SK-N-SH (cell line): ENCODE data around the gene MYCBPAP. TPM values are rescaled to one million over a fixed set of nuclear protein-coding genes. Genes with fewer than 3 reads are reported as not detected.

Experiments
- CTCF ChIA-PET: fragments of 300-600, 350-600 bp; formaldehyde crosslinking; extraction: SDS; loops from one replicate; lab custom pipeline; 2021; lab: Yijun Ruan, JAX
- POLR2A ChIA-PET: fragments of 350-600 bp; sonication (Branson Sonifier 250); formaldehyde crosslinking; extraction: SDS; loops from one replicate; lab custom pipeline; 2020; ENCODE audit warnings: antibody characterized with exemption, inconsistent platforms; lab: Yijun Ruan, JAX
- DNase-seq: peaks from one replicate; pipeline ENCODE4 v3.0.0; 2012
- H2AFZ ChIP-seq: fragments of 200-600 bp; sonication (generic); 2 replicates; pipeline ENCODE4 v1.8.1; 2016; ENCODE audit warnings: antibody characterized with exemption, mild to moderate bottlenecking, low read depth
- H3F3A ChIP-seq: fragments of 200-600 bp; sonication (generic); replicated peaks from 2 replicates; pipeline ENCODE3; 2016; ENCODE audit warnings: antibody characterized with exemption, mild to moderate bottlenecking; ENCODE audit not compliant: insufficient read depth
- H3K27ac ChIP-seq, 2 experiments: fragments of 200-500 bp in 1 of 2; fragments of 200-600 bp in 1 of 2; sonication (Bioruptor generic) in 1 of 2; sonication (generic), shearing (Covaris generic) in 1 of 2; 2 replicates each; pipeline versions ENCODE4 v1.5.1 to v1.6.1; 2014 to 2016; ENCODE audit warnings: low read depth in 2 of 2, inconsistent platforms in 1 of 2, low read length in 1 of 2, mild to moderate bottlenecking in 1 of 2, mixed read lengths in 1 of 2
- H3K27me3 ChIP-seq: fragments of 200-600 bp; sonication (generic), shearing (Covaris generic); 2 replicates; pipeline ENCODE4 v1.6.1; 2016; ENCODE audit warnings: mixed run types; ENCODE audit not compliant: insufficient read depth
- H3K36me3 ChIP-seq, 2 experiments: fragments of 200-500 bp in 1 of 2; fragments of 200-600 bp in 1 of 2; sonication (Bioruptor generic) in 1 of 2; sonication (generic) in 1 of 2; replicated peaks in 1 of 2; 2 replicates each; pipeline versions ENCODE3 to v1.5.1; 2014 to 2016; ENCODE audit warnings: low read length in 1 of 2, mild to moderate bottlenecking in 1 of 2; ENCODE audit not compliant: insufficient read depth in 2 of 2, control insufficient read depth in 1 of 2
- H3K4me1 ChIP-seq, 2 experiments: fragments of 200-500 bp in 1 of 2; fragments of 200-600 bp in 1 of 2; sonication (Bioruptor generic) in 1 of 2; sonication (generic), shearing (Covaris generic) in 1 of 2; 2 replicates each; pipeline versions ENCODE4 v1.5.1 to v1.6.1; 2014 to 2016; ENCODE audit warnings: low read depth in 1 of 2, low read length in 1 of 2, mixed run types in 1 of 2; ENCODE audit not compliant: insufficient read depth in 2 of 2, control insufficient read depth in 1 of 2
- H3K4me2 ChIP-seq: fragments of 200-600 bp; sonication (generic), shearing (Covaris generic); 2 replicates; pipeline ENCODE4 v1.6.1; 2017; ENCODE audit warnings: mixed run types
- H3K4me3 ChIP-seq, 2 experiments: fragments of 200-500 bp in 1 of 2; fragments of 200-600 bp in 1 of 2; sonication (Bioruptor generic) in 1 of 2; sonication (generic), shearing (Covaris generic) in 1 of 2; 2 replicates each; pipeline versions ENCODE4 v1.5.1 to v1.8.1; 2014 to 2016; ENCODE audit warnings: low read depth in 2 of 2, inconsistent platforms in 1 of 2, low read length in 1 of 2, mild to moderate bottlenecking in 1 of 2, mixed read lengths in 1 of 2, moderate library complexity in 1 of 2
- H3K79me2 ChIP-seq: fragments of 200-600 bp; sonication (generic); 2 replicates; pipeline ENCODE4 v1.8.1; 2017; ENCODE audit warnings: mild to moderate bottlenecking; ENCODE audit not compliant: insufficient read depth
- H3K9ac ChIP-seq: fragments of 200-600 bp; sonication (generic); 2 replicates; pipeline ENCODE4 v1.6.1; 2017; ENCODE audit warnings: mixed run types
- H3K9me2 ChIP-seq: fragments of 200-600 bp; sonication (generic); 2 replicates; pipeline ENCODE4 v1.6.1; 2017; ENCODE audit warnings: mixed run types
- H3K9me3 ChIP-seq: fragments of 200-600 bp; sonication (generic); 2 replicates; pipeline ENCODE4 v1.6.1; 2017; ENCODE audit warnings: mixed run types, mild to moderate bottlenecking, moderate library complexity
- H4K20me1 ChIP-seq: fragments of 200-600 bp; sonication (generic); 2 replicates; pipeline ENCODE4 v1.6.1; 2017; ENCODE audit warnings: mild to moderate bottlenecking, mixed run types; ENCODE audit not compliant: insufficient read depth
- CHD2 ChIP-seq: fragments of 150-350 bp; IDR thresholded peaks from 2 replicates; pipeline ENCODE4 v1.6.1; 2018; ENCODE audit warnings: low read length; ENCODE audit not compliant: partially characterized antibody
- CTCF ChIP-seq: fragments of 200-600 bp; sonication (generic); IDR thresholded peaks from 2 replicates; pipeline ENCODE4 v1.6.1; 2017; ENCODE audit warnings: antibody characterized with exemption, mild to moderate bottlenecking, moderate library complexity
- EP300 ChIP-seq, 2 experiments: IDR thresholded peaks; 2 replicates each; pipeline versions ENCODE4 v1.4.0 to v1.6.1; 2012; ENCODE audit warnings: borderline replicate concordance in 1 of 2, low read depth in 1 of 2, low read length in 1 of 2
- FOSL2 ChIP-seq: IDR thresholded peaks from 2 replicates; pipeline ENCODE4 v1.4.0; 2012; ENCODE audit warnings: low read depth, mild to moderate bottlenecking, moderate library complexity, borderline replicate concordance
- GABPA ChIP-seq: IDR thresholded peaks from 2 replicates; pipeline ENCODE4 v1.4.0; 2012; ENCODE audit warnings: low read depth, mild to moderate bottlenecking
- MAX ChIP-seq: IDR thresholded peaks from 2 replicates; pipeline ENCODE4 v1.4.0; 2012; ENCODE audit warnings: low read depth
- MXI1 ChIP-seq: IDR thresholded peaks from 2 replicates; pipeline ENCODE4 v1.6.1; 2012; ENCODE audit warnings: mild to moderate bottlenecking, low read depth, low read length, improper control_type of control experiment
- NFIC ChIP-seq: IDR thresholded peaks from 2 replicates; pipeline ENCODE4 v1.4.0; 2012; ENCODE audit warnings: borderline replicate concordance
- NRF1 ChIP-seq: IDR thresholded peaks from 2 replicates; pipeline ENCODE4 v1.6.1; 2012; ENCODE audit warnings: low read depth, mild to moderate bottlenecking, low read length
- PBX3 ChIP-seq: IDR thresholded peaks from 2 replicates; pipeline ENCODE4; 2012
- POLR2AphosphoS5 ChIP-seq: IDR thresholded peaks from 2 replicates; pipeline ENCODE4 v1.6.1; 2012; ENCODE audit warnings: low read depth, low read length
- RCOR1 ChIP-seq: fragments of 150-350 bp; IDR thresholded peaks from 2 replicates; pipeline ENCODE4 v1.6.1; 2017; ENCODE audit warnings: antibody characterized with exemption, low read length
- REST ChIP-seq: IDR thresholded peaks from 2 replicates; pipeline ENCODE4 v1.6.1; 2012; ENCODE audit warnings: mild to moderate bottlenecking, low read depth, low read length, moderate library complexity
- SIN3A ChIP-seq: IDR thresholded peaks from 2 replicates; pipeline ENCODE4 v1.6.1; 2012; ENCODE audit warnings: low read depth, mild to moderate bottlenecking, low read length, moderate library complexity, borderline replicate concordance
- SMC3 ChIP-seq: IDR thresholded peaks from 2 replicates; pipeline ENCODE4 v1.6.1; 2012; ENCODE audit warnings: low read depth, low read length, improper control_type of control experiment
- TAF1 ChIP-seq: IDR thresholded peaks from 2 replicates; pipeline ENCODE4 v1.6.1; 2012; ENCODE audit warnings: low read depth, mild to moderate bottlenecking, low read length, moderate library complexity, borderline replicate concordance
- TCF12 ChIP-seq: IDR thresholded peaks from 2 replicates; pipeline ENCODE4 v1.4.0; 2012
- USF2 ChIP-seq: fragments of 150-350 bp; IDR thresholded peaks from 2 replicates; pipeline ENCODE4 v1.6.1; 2017; ENCODE audit warnings: antibody characterized with exemption, low read length, low read depth, borderline replicate concordance
- WGBS: methylation state at CpG from one replicate; pipeline ENCODE4 v1.1.6; 2017; ENCODE audit warnings: low lambda C conversion rate; 5-methylcytosine and 5-hydroxymethylcytosine counted together
- polyA plus RNA-seq, 3 experiments: library from polyadenylated mRNA; depleted of rRNA; stranded (reverse); fragments of >200 nt; gene quantifications; 2 replicates each; pipeline ENCODE4 v1.2.3, GENCODE V29; 2012

MYCBPAP gene
- polyA plus RNA-seq, 1 of the 3 experiments (the other 2 are of a cell fraction): 2.4 TPM

GRCh38 chr17:50541716-50542688 is 33.8 kb downstream of the MYCBPAP start:
- Histone ChIP-seq H2AFZ (peak overlapping the region; percentile 80), H3K4me3 (peak overlapping the region; percentile 56 to 61)
- TF ChIP-seq TCF12: no peak; the same call in 1 of the 2 replicates
- peak; percentile 8; the same call in 1 of the 2 replicates for TF ChIP-seq RCOR1
- TF ChIP-seq FOSL2: no peak
- TF ChIP-seq GABPA: no peak
- TF ChIP-seq EP300 (IDR thresholded peaks at IDR 0.05; ENCODE audit: borderline replicate concordance in 1 of 2, low read depth in 1 of 2, low read length in 1 of 2): no peak
- peak; percentile 57 for TF ChIP-seq PBX3
- no peak for TF ChIP-seq USF2
- TF ChIP-seq MXI1: peak; percentile 73; the same call in 1 of the 2 replicates
- peak; percentile 26; the same call in 1 of the 2 replicates for TF ChIP-seq SIN3A
- peak; percentile 95 for TF ChIP-seq POLR2AphosphoS5
- peak; percentile 4 for TF ChIP-seq CHD2
- TF ChIP-seq MAX: peak; percentile 89
- TF ChIP-seq NFIC: no peak
- peak; percentile 52 for TF ChIP-seq REST
- peak; percentile 71 for TF ChIP-seq TAF1
- TF ChIP-seq SMC3: 0 out of 2 replicates have a peak, but pooled peaks have one; percentile 8
- peak; percentile 98 for TF ChIP-seq NRF1
- peak; percentile 46 for TF ChIP-seq CTCF
- TF ChIP-seq, all 33 proteins: peak for 12
- 5% methylated on average over 67 of the region's 82 CpGs for WGBS
- no peaks in the 10 kb centered on the region for H3K36me3 ChIP-seq
- H3K9me3 ChIP-seq: no peaks in the 10 kb centered on the region
- no peaks in the 10 kb centered on the region for H3K27me3 ChIP-seq
- H3F3A ChIP-seq: peaks cover 3% of the 10 kb centered on the region
- H3K4me1 ChIP-seq: peaks cover 12 to 22% of the 10 kb centered on the region in 2 experiments; a peak in 3 of 4 replicates
- POLR2A ChIA-PET: interaction anchor here (0.6 to 2.0 kb wide), 10 partner anchors 9 to 325 kb away, joined by 3 to 14 read pairs (median 4); partner anchors contain the start of genes EPN3 and TOB1
- H4K20me1 ChIP-seq: no peaks in the 10 kb centered on the region
- peak; percentile 100 for DNase-seq
- H3K79me2 ChIP-seq: peaks cover 4% of the 10 kb centered on the region; the same call in 1 of the 2 replicates
- CTCF ChIA-PET: interaction anchor here (0.6 to 24.2 kb wide), 19 partner anchors 9 to 380 kb away, joined by 3 to 1212 read pairs (median 5); partner anchors contain the start of genes CACNA1G, EPN3 and RSAD1
- peak overlapping the region; percentile 34 to 83 for H3K27ac ChIP-seq
- H3K9ac ChIP-seq: peak overlapping the region; percentile 60
- peak overlapping the region; percentile 80 for H3K4me2 ChIP-seq
- no peaks in the 10 kb centered on the region for H3K9me2 ChIP-seq
